PC-3 (cell line): ENCODE measurements around the gene KIF6. TPM values are rescaled to one million over a fixed set of nuclear protein-coding genes. Genes with fewer than 3 reads are reported as not detected.

Source experiments
- ATAC-seq: fragments of 200-7000 bp; cut with Tn5 transposase; 2 replicates; pipeline ENCODE4 v1.9.1; 2020; ENCODE audit warnings: mild to moderate bottlenecking, moderate library complexity
- BruUV-seq: library from RNA; stranded (reverse); fragments of 400-500 nt; replicated peaks from 2 replicates; lab custom pipeline; 2021; lab: Mats Ljungman, UMichigan
- CTCF ChIA-PET: fragments of 300-600 bp; sonication (Branson Sonifier 250); formaldehyde crosslinking; loops from one replicate; lab custom pipeline; 2022; ENCODE audit warnings: antibody characterized with exemption; lab: Charles Lee
- POLR2A ChIA-PET: fragments of 300-600 bp; sonication (Branson Sonifier 250); formaldehyde crosslinking; loops from one replicate; lab custom pipeline; 2022; ENCODE audit warnings: antibody characterized with exemption; ENCODE audit not compliant: unreplicated experiment; lab: Charles Lee
- DNase-seq: peaks from one replicate; pipeline ENCODE4 v3.0.0-alpha.2; 2015
- H2AFZ ChIP-seq: fragments of 300-600 bp; sonication (generic); 2 replicates; pipeline ENCODE4 v1.6.0; 2016; ENCODE audit warnings: antibody characterized with exemption, low read length
- H3F3A ChIP-seq: fragments of 300-600 bp; sonication (generic); one replicate; pipeline ENCODE4 v1.6.0; 2017; ENCODE audit warnings: antibody characterized with exemption, low read length, control low read depth, mild to moderate bottlenecking; ENCODE audit not compliant: unreplicated experiment
- H3K27ac ChIP-seq: fragments of 300-600 bp; sonication (generic); 2 replicates; pipeline ENCODE4 v1.5.1; 2016; ENCODE audit warnings: mild to moderate bottlenecking, low read length
- H3K27me3 ChIP-seq: fragments of 300-600 bp; sonication (generic); 2 replicates; pipeline ENCODE4 v1.6.1; 2016; ENCODE audit warnings: low read length, mixed read lengths
- H3K36me3 ChIP-seq: fragments of 300-600 bp; sonication (generic); 2 replicates; pipeline ENCODE4 v1.6.1; 2016; ENCODE audit warnings: low read depth, mixed run types, low read length, mixed read lengths
- H3K4me1 ChIP-seq: fragments of 300-600 bp; sonication (generic); 2 replicates; pipeline ENCODE4 v1.5.1; 2016; ENCODE audit warnings: low read length; ENCODE audit not compliant: insufficient read depth
- H3K4me2 ChIP-seq: fragments of 300-600 bp; sonication (generic); 2 replicates; pipeline ENCODE4 v1.6.0; 2016; ENCODE audit warnings: low read length
- H3K4me3 ChIP-seq: fragments of 300-600 bp; sonication (generic); 2 replicates; pipeline ENCODE4 v1.5.1; 2016; ENCODE audit warnings: mild to moderate bottlenecking, low read length, mixed read lengths
- H3K79me2 ChIP-seq: fragments of 300-600 bp; sonication (generic); 2 replicates; pipeline ENCODE4 v1.6.1; 2017; ENCODE audit warnings: low read length, mixed read lengths
- H3K9ac ChIP-seq: fragments of 300-600 bp; sonication (generic); 2 replicates; pipeline ENCODE4 v1.6.0; 2016; ENCODE audit warnings: mild to moderate bottlenecking, low read length
- H3K9me2 ChIP-seq: fragments of 300-600 bp; sonication (generic); replicated peaks from 2 replicates; pipeline ENCODE4 v1.6.1; 2016; ENCODE audit warnings: mixed run types, low read length, mixed read lengths
- H3K9me3 ChIP-seq: fragments of 300-600 bp; sonication (generic); 2 replicates; pipeline ENCODE4 v1.6.1; 2016; ENCODE audit warnings: low read length, mixed read lengths
- H4K20me1 ChIP-seq: fragments of 300-600 bp; sonication (generic); 2 replicates; pipeline ENCODE4 v1.6.1; 2016; ENCODE audit warnings: low read length, mixed read lengths
- EZH2 ChIP-seq: fragments of 300-600 bp; sonication (generic); IDR thresholded peaks from one replicate; pipeline ENCODE4 v1.6.1; 2017; ENCODE audit warnings: antibody characterized with exemption, mild to moderate bottlenecking, low read length; ENCODE audit not compliant: unreplicated experiment
- EZH2phosphoT487 ChIP-seq: fragments of 300-600 bp; sonication (generic); IDR thresholded peaks from 2 replicates; pipeline ENCODE4 v1.6.1; 2018; ENCODE audit warnings: mild to moderate bottlenecking, antibody characterized with exemption, low read length, borderline replicate concordance
- intact Hi-C: fragments of 100-400 bp; cut with micrococcal nuclease; formaldehyde crosslinking; loops from 2 replicates; pipeline ENCODE4 v1.9.0; 2023
- total RNA-seq: library from RNA; depleted of rRNA; stranded (reverse); fragments of >200 nt; gene quantifications from 2 replicates; pipeline ENCODE4 v1.2.3, GENCODE V29; 2014
- TF ChIP-seq, protein P1 (sequence below): fragments of 300-600 bp; sonication (generic); conservative IDR thresholded peaks from 2 replicates; pipeline ENCODE4 v1.5.1; 2017; ENCODE audit warnings: antibody characterized with exemption, low read depth, mild to moderate bottlenecking, low read length

Gene KIF6
- total RNA-seq, 1 experiment from 2014 or later = 0.07 TPM

DNA sequence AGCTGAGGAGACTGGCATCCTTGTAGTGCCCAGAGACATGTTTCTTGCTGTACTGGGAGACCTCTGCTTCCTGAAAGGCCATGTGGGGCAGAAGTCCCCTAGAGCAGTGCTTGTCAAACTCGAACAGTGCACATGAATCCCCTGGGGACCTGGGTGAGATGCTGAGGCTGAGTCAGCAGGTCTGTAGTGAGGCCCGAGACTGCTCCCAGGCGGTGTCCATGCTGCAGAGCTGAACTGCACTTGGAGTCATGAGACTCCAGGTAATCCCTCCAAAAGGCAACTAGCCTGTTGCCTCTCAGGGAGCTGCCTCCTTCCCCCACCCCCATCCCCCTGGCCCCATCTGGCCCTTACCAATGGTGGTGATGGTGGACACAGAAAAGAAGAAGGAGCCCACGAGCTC is 414.7 kb downstream of the KIF6 start:
- H3K9me2 ChIP-seq = no peaks in the 10 kb centered on the region
- H4K20me1 ChIP-seq = no peaks in the 10 kb centered on the region
- H3K27me3 ChIP-seq = peaks cover 25% of the 10 kb centered on the region
- DNase-seq (no peak), ATAC-seq (no peak)
- POLR2A ChIA-PET = no interaction called here
- no peaks in the 10 kb centered on the region for H3K36me3 ChIP-seq
- no peak overlapping the region for H3K9ac ChIP-seq
- BruUV-seq = no TSS peak
- intact Hi-C loops = loop anchor here (1.0 to 2.0 kb wide), 2 partner anchors 337 to 438 kb away; no protein-coding TSS in a partner anchor
- H3K27ac ChIP-seq = no peak overlapping the region
- no peak overlapping the region for H3K4me3 ChIP-seq
- CTCF ChIA-PET = interaction anchor here (0.5 kb wide), 1 partner anchor 145 kb away, joined by 4 read pairs; no protein-coding TSS in a partner anchor
- H2AFZ ChIP-seq = no peak overlapping the region
- no peaks in the 10 kb centered on the region for H3K79me2 ChIP-seq
- H3K4me1 ChIP-seq = no peaks in the 10 kb centered on the region
- no peaks in the 10 kb centered on the region for H3F3A ChIP-seq
- no peaks in the 10 kb centered on the region for H3K9me3 ChIP-seq
- no peak for TF ChIP-seq EZH2
- TF ChIP-seq, protein P1, sequence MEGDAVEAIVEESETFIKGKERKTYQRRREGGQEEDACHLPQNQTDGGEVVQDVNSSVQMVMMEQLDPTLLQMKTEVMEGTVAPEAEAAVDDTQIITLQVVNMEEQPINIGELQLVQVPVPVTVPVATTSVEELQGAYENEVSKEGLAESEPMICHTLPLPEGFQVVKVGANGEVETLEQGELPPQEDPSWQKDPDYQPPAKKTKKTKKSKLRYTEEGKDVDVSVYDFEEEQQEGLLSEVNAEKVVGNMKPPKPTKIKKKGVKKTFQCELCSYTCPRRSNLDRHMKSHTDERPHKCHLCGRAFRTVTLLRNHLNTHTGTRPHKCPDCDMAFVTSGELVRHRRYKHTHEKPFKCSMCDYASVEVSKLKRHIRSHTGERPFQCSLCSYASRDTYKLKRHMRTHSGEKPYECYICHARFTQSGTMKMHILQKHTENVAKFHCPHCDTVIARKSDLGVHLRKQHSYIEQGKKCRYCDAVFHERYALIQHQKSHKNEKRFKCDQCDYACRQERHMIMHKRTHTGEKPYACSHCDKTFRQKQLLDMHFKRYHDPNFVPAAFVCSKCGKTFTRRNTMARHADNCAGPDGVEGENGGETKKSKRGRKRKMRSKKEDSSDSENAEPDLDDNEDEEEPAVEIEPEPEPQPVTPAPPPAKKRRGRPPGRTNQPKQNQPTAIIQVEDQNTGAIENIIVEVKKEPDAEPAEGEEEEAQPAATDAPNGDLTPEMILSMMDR = no peak
- no peak for TF ChIP-seq EZH2phosphoT487
- no peak overlapping the region for H3K4me2 ChIP-seq

DNA sequence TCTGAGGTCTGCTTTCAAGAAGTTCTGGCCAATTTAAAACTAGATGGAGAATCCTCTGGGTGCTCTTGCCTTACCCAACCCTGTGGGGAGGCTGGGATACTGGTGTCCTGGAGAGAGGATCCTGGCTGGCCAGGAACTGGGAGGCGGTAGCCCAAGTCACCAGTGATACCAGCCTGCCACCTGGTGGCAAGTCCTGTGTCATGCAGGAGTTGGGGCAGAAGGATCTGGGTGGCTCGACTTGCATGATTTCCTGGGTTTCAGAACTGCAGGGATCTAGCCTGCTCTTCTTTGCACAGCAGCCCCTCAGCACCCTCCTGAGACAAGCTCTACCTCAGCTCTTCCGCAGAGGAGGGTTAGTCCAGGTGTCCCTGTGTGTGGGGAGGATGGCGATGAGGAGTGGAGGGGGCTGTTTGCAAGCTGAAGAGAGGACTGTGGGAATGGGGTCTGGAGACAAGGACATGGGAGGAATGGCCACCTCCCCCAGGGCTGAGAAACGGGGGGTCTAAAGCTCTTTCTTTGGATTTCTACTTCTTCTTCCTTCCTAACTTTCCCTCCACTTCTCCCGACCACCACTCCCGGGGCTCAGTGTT is 415.2 kb downstream of the KIF6 start:
- ATAC-seq (peak; percentile 96), DNase-seq (peak; percentile 86)
- Histone ChIP-seq H3F3A (no peaks in the 10 kb centered on the region), H4K20me1 (no peaks in the 10 kb centered on the region), H3K36me3 (no peaks in the 10 kb centered on the region), H3K4me3 (no peak overlapping the region), H3K27ac (no peak overlapping the region), H3K9me3 (no peaks in the 10 kb centered on the region), H3K27me3 (peaks cover 20% of the 10 kb centered on the region), H3K4me2 (no peak overlapping the region), H3K9me2 (no peaks in the 10 kb centered on the region), H2AFZ (no peak overlapping the region), H3K79me2 (no peaks in the 10 kb centered on the region), H3K4me1 (no peaks in the 10 kb centered on the region), H3K9ac (no peak overlapping the region)
- CTCF ChIA-PET = interaction anchor here (0.5 kb wide), 1 partner anchor 144 kb away, joined by 4 read pairs; no protein-coding TSS in a partner anchor
- POLR2A ChIA-PET = no interaction called here
- intact Hi-C loops = loop anchor here (1.0 to 2.0 kb wide), 2 partner anchors 337 to 437 kb away; no protein-coding TSS in a partner anchor
- TF ChIP-seq EZH2phosphoT487 = no peak
- no peak for TF ChIP-seq EZH2
- TF ChIP-seq, protein P1 = peak; percentile 93
- BruUV-seq = no TSS peak

DNA sequence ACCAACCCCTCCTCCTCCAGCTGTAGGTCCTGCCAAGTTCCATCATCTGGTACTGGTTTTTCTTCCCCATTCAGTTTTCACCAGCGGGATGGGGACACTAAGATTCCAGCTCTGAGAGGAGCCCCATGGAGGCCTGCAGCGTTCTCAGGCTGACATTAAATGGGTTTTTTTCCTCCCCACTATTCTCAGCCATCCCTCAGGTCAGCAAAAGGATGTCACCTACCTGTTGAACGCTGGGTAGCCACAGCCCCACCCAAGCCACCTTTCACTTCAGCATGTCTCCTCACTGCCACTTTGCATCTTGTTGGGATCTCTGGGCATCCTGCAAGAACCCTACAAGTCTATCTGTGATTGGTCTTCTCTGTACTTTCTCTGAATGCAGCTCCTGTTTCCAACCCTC is 417.7 kb downstream of the KIF6 start:
- DNase-seq (no peak), ATAC-seq (no peak)
- TF ChIP-seq EZH2phosphoT487 (no peak), EZH2 (no peak)
- TF ChIP-seq, protein P1 = no peak
- CTCF ChIA-PET = no interaction called here
- POLR2A ChIA-PET = no interaction called here
- H3K27ac ChIP-seq = no peak overlapping the region
- H3K27me3 ChIP-seq = 0 out of 2 replicates have a peak, but pooled peaks cover 1% of the 10 kb centered on the region
- H3K9me3 ChIP-seq = no peaks in the 10 kb centered on the region
- no peaks in the 10 kb centered on the region for H3K36me3 ChIP-seq
- no peaks in the 10 kb centered on the region for H4K20me1 ChIP-seq
- H2AFZ ChIP-seq = no peak overlapping the region
- no peaks in the 10 kb centered on the region for H3K9me2 ChIP-seq
- H3K4me3 ChIP-seq = no peak overlapping the region
- intact Hi-C loops = no loop called here
- H3K4me1 ChIP-seq = 0 out of 2 replicates have a peak, but pooled peaks cover 2% of the 10 kb centered on the region
- H3K79me2 ChIP-seq = no peaks in the 10 kb centered on the region
- H3K4me2 ChIP-seq = no peak overlapping the region
- no peak overlapping the region for H3K9ac ChIP-seq
- no peaks in the 10 kb centered on the region for H3F3A ChIP-seq
- no TSS peak for BruUV-seq
